Measurements from ENCODE around the gene TARS2. TPM values are rescaled to one million over a fixed set of nuclear protein-coding genes. Genes with fewer than 3 reads are reported as not detected.

The TARS2 gene
- total and polyA plus RNA-seq, 2 of the 13 experiments (the other 11 are each of a cell fraction or from before 2014, with no cell fraction given): 21.3 to 22.8 TPM

- TF ChIP-seq ZNF768 (CRISPR knock-in tag; IDR thresholded peaks at IDR 0.05): no peak
- no peak for TF ChIP-seq ZNF138 (CRISPR knock-in tag; IDR thresholded peaks at IDR 0.05; ENCODE audit: low read depth)
- peak; percentile 98 for TF ChIP-seq UBTF (CRISPR knock-in tag; IDR thresholded peaks at IDR 0.05)
- TF ChIP-seq, protein P1, sequence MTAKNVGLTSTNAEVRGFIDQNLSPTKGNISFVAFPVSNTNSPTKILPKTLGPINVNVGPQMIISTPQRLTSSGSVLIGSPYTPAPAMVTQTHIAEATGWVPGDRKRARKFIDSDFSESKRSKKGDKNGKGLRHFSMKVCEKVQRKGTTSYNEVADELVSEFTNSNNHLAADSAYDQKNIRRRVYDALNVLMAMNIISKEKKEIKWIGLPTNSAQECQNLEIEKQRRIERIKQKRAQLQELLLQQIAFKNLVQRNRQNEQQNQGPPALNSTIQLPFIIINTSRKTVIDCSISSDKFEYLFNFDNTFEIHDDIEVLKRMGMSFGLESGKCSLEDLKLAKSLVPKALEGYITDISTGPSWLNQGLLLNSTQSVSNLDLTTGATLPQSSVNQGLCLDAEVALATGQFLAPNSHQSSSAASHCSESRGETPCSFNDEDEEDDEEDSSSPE (CRISPR knock-in tag; IDR thresholded peaks at IDR 0.05): 0 out of 2 replicates have a peak, but pooled peaks have one; percentile 10
- no peak for TF ChIP-seq NFYB (CRISPR knock-in tag; IDR thresholded peaks at IDR 0.05)
- TF ChIP-seq NCOA2 (CRISPR knock-in tag; IDR thresholded peaks at IDR 0.05): no peak
- TF ChIP-seq, protein P2, sequence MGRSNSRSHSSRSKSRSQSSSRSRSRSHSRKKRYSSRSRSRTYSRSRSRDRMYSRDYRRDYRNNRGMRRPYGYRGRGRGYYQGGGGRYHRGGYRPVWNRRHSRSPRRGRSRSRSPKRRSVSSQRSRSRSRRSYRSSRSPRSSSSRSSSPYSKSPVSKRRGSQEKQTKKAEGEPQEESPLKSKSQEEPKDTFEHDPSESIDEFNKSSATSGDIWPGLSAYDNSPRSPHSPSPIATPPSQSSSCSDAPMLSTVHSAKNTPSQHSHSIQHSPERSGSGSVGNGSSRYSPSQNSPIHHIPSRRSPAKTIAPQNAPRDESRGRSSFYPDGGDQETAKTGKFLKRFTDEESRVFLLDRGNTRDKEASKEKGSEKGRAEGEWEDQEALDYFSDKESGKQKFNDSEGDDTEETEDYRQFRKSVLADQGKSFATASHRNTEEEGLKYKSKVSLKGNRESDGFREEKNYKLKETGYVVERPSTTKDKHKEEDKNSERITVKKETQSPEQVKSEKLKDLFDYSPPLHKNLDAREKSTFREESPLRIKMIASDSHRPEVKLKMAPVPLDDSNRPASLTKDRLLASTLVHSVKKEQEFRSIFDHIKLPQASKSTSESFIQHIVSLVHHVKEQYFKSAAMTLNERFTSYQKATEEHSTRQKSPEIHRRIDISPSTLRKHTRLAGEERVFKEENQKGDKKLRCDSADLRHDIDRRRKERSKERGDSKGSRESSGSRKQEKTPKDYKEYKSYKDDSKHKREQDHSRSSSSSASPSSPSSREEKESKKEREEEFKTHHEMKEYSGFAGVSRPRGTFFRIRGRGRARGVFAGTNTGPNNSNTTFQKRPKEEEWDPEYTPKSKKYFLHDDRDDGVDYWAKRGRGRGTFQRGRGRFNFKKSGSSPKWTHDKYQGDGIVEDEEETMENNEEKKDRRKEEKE (IDR thresholded peaks at IDR 0.05): no peak
- TF ChIP-seq, protein P3, sequence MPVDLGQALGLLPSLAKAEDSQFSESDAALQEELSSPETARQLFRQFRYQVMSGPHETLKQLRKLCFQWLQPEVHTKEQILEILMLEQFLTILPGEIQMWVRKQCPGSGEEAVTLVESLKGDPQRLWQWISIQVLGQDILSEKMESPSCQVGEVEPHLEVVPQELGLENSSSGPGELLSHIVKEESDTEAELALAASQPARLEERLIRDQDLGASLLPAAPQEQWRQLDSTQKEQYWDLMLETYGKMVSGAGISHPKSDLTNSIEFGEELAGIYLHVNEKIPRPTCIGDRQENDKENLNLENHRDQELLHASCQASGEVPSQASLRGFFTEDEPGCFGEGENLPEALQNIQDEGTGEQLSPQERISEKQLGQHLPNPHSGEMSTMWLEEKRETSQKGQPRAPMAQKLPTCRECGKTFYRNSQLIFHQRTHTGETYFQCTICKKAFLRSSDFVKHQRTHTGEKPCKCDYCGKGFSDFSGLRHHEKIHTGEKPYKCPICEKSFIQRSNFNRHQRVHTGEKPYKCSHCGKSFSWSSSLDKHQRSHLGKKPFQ (CRISPR knock-in tag; IDR thresholded peaks at IDR 0.05; ENCODE audit: insufficient replicate concordance): peak; percentile 58
- TF ChIP-seq SIX4 (CRISPR knock-in tag; IDR thresholded peaks at IDR 0.05): no peak
- peak; percentile 57; the same call in 1 of the 2 replicates for TF ChIP-seq KDM5B (CRISPR knock-in tag; IDR thresholded peaks at IDR 0.05; ENCODE audit: borderline replicate concordance)
- TF ChIP-seq RFX1 (IDR thresholded peaks at IDR 0.05): no peak
- TF ChIP-seq KMT2A (CRISPR knock-in tag; IDR thresholded peaks at IDR 0.05): peak; percentile 70
- no peak for TF ChIP-seq SPEN (CRISPR knock-in tag; IDR thresholded peaks at IDR 0.05; ENCODE audit: low read depth)
- peak; percentile 27; the same call in 1 of the 2 replicates for TF ChIP-seq KAT8 (CRISPR knock-in tag; IDR thresholded peaks at IDR 0.05)
- peak; percentile 8; the same call in 1 of the 2 replicates for TF ChIP-seq SOX5 (CRISPR knock-in tag; IDR thresholded peaks at IDR 0.05; ENCODE audit: borderline replicate concordance)
- 0 out of 2 replicates have a peak, but pooled peaks have one; percentile 47 for TF ChIP-seq DNMT3B (CRISPR knock-in tag; conservative IDR thresholded peaks at IDR 0.05)
- TF ChIP-seq, protein P4, sequence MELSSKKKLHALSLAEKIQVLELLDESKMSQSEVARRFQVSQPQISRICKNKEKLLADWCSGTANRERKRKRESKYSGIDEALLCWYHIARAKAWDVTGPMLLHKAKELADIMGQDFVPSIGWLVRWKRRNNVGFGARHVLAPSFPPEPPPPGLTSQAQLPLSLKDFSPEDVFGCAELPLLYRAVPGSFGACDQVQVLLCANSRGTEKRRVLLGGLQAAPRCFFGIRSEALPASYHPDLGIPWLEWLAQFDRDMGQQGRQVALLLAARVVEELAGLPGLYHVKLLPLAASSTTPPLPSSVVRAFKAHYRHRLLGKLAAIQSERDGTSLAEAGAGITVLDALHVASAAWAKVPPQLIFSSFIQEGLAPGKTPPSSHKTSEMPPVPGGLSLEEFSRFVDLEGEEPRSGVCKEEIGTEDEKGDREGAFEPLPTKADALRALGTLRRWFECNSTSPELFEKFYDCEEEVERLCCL (CRISPR knock-in tag; IDR thresholded peaks at IDR 0.05; ENCODE audit: borderline replicate concordance): no peak
- no peak for TF ChIP-seq RAD51 (IDR thresholded peaks at IDR 0.05; ENCODE audit: borderline replicate concordance)
- peak; percentile 56; the same call in 1 of the 2 replicates for TF ChIP-seq AHR (CRISPR knock-in tag; IDR thresholded peaks at IDR 0.05)
- peak; percentile 48; the same call in 1 of the 2 replicates for TF ChIP-seq ZNF430 (CRISPR knock-in tag; IDR thresholded peaks at IDR 0.05)
- TF ChIP-seq POLR2AphosphoS5 (IDR thresholded peaks at IDR 0.05; ENCODE audit: low read depth, low read length): no peak; the same call in 1 of the 2 replicates
Observed at GRCh38 chr1:150548632-150549495, 61.6 kb downstream of the TARS2 start, which contains the start of gene ADAMTSL4 (continued).
